Metanephros (tissue), 1 donor: ENCODE measurements around the gene SRSF7. TPM values are rescaled to one million over a fixed set of nuclear protein-coding genes. Genes with fewer than 3 reads are reported as not detected.

Source experiments
- total RNA-seq: library from RNA; depleted of rRNA; stranded (reverse); fragments of >200 nt; gene quantifications from one replicate; pipeline ENCODE4 v1.2.3, GENCODE V29; 2014

The SRSF7 gene
- total RNA-seq = 139 TPM

DNA sequence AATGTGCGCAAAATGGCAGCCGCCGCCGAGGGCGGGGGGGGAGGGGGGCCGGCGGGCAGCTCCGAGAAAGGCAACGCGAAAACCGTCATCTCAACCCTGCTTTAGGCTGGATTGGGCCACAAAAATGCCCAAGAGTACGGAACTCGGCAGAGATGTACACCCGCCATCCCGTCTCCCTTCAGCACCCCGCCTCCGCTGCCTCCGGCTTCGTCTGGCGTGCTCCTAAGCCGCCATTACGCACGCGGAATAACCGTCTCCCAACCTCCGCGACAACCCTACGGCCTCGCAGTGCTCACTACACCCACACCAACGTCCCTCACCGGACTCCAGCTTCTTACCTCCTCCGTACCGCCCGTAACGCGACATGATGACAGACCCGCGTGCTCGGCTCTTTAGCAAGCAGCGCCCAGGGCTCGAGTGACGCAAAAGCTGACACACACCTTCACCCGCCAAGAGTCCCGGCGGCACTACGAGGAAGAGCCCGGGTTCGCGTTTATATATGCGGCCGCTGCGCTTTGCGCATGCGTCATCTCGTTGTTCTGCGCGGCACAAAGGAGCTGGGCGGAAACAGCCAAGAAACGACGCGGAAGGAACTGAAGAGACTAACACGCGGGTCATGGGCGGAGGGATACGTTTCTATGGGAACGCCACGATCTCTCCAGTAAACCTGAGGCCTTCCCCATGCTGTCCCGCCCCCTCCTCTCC lies at the start of gene SRSF7:
Gene SRSF7, minus strand, starts transcription at position 471 of the 705 bp plus-strand sequence. Its CDS starts 105 bp downstream, at position 366.

Other genes starting within 250 kb of the SRSF7 start
- 74.2 TPM for gene HNRNPLL, start 148.4 kb downstream of the SRSF7 start, total RNA-seq
- 39.1 TPM for gene GALM, start 85.2 kb downstream of the SRSF7 start, total RNA-seq
- gene GEMIN6, start 26.8 kb upstream of the SRSF7 start, total RNA-seq = 8.6 TPM
- 22.2 TPM for gene DHX57, start 124.6 kb upstream of the SRSF7 start, total RNA-seq
- 13.5 TPM for gene MORN2, start 124.6 kb upstream of the SRSF7 start, total RNA-seq
- gene ARHGEF33, start 138.5 kb upstream of the SRSF7 start, total RNA-seq = 4.1 TPM